Cerebellar cortex (tissue), 1 donor: ENCODE data around the gene CCT2.
A peak's percentile ranks its signal among the peaks of the same experiment; 100 is the strongest.
"Not testable (repeated sequence)": the region's sequence is repeated elsewhere in the genome, so short reads cannot be mapped to it uniquely, and the experiment has no call there.

Source experiments
- DNase-seq: peaks from one replicate; pipeline ENCODE4 v3.0.0-alpha.2; 2015; ENCODE audit warnings: low spot score

Gene CCT2

DNA sequence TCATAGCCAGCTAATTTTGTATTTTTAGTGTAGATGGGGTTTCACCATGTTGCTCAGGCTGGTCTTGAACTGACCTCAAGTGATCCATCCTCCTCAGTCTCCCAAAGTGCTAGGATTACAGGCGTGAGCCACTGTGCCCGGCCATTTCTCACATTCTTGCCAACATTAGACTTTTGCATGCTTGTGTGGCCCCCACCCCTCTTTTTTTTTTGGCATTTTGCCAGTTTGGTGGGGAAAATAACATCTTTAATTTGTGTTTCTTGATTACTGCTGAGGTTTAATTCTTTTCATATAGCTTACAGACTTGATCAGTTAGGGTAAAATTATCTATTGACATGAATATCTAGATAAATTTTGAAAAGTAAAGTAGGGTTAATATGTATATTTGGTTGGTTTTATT is 3.8 kb downstream of the CCT2 start:
- no peak for DNase-seq

DNA sequence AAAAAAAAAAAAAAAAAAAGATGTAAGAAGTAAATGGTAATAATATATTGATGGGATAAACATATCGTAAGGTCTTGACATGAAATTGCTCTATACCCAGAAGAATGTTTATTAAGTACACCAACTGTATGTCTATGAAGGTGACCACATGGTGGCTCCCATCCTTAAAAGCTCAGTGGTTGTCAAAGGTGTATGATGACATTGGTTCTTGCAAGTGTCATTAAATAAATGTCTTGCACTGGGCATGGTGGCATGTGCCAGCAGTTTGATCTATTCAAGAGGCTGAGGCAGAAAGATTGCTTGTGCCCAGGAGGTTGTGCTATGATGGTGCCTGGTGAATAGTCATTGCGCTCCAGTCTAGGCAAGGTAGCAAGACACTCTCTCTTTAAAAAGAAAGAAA is 10.4 kb downstream of the CCT2 start:
- DNase-seq, result peak; percentile 37

DNA sequence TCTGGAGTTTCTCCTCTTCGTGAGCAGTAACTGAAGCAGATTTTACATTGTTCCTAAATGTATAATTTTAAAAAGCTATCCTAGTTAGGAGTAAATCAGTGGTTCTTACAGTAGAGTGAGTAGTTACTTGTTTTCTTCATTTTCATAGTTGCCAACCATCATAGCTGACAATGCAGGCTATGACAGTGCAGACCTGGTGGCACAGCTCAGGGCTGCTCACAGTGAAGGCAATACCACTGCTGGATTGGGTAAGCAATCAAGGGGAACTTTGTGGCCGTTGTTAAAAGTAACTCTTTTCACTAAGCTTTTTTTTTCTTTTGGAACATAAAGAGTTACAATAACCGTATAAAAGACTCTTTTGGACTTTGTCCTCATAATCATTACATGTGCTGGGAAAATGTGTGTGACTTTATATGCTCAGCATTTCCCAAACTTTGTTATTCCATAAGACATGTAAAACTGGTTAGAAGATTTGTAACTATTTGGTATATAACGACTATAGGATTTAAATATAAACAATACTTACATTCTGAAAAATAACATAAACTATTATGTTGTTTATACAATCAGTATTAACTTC is 13.0 kb downstream of the CCT2 start:
- DNase-seq, result no peak

DNA sequence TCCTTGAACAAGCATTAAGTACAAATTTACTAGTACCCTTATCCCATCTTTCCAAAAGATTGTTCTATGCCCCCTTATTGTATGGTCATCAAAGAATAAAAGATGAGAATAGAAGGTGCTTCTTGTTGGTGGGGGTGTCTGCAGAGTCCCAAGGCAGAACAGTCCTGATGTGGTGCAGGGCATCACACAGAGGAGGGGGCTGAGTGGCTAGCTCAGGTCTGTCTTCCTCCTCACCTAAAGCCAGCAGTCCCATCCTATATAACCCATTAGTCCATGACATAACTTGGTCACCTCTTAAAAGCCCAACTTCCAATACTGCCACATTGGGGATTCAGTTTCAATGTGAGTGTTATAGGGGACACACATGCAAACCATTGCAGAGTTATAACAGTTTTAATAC is 15.5 kb downstream of the CCT2 start:
- no peak for DNase-seq

DNA sequence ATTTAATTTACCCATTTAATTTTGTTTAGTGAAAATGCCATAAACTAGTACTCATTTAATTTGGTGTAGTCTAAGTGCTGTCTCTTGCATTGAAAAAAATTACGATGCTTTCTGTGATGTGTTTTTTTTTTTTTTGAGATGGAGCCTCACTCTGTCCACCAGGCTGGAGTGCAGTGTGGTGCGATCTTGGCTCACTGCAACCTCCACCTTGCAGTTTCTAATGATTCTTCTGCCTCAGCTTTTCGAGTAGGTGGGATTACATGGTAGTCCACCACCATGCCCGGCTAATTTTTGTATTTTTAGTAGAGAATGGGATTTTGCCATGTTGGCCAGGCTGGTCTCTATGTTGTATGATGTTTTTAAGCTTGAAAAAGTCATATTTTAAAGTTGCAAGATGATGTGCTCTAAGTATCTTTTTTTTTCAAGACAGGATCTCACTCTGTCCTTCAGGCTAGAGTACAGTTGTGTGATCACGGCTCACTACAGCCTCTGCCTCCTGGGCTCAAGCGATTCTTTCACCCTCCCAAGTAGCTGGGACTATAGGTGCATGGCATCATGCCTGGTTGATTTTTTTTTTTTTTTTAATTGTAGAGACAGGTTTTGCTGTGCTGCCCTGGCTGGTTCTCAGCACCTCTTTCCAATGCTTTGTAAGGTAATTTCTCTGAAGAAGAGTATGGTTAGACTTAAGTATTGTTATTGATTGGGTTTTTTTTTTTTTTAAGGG is 16.9 kb downstream of the CCT2 start:
- DNase-seq, result no peak

DNA sequence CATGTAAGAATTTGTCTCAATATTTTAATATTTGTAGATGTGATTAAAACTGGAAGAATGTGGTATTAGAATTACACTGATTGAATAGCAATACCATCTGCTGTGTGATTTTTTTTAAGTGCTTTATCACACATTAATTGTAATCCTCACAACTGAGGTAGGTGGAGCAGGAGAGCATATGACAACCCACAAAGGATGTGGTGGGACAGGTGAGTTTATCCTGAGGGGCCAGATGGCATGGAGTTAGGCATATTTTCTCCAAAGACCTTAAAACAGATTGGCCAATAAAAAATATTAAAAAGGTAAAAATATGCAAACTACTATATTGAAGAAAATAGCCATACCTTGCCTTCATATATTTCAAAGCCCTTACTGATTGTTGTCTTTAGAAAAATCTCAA is 17.7 kb downstream of the CCT2 start:
- DNase-seq, result no peak

DNA sequence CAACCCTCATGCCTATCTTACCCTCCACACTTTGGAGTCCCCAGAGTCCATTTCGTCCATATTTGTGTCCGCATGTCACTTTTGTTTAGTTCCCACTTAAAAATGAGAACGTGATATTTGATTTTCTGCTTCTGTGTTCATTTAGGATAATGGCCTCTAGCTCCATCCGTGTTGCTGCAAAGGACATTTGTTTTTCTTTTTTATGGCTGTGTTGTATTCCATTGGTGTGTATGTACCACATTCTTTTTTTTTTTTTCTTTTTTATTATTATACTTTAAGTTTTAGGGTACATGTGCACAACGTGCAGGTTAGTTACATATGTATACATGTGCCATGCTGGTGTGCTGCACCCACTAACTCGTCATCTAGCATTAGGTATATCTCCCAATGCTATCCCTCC is 18.3 kb downstream of the CCT2 start:
- not testable (repeated sequence) for DNase-seq

DNA sequence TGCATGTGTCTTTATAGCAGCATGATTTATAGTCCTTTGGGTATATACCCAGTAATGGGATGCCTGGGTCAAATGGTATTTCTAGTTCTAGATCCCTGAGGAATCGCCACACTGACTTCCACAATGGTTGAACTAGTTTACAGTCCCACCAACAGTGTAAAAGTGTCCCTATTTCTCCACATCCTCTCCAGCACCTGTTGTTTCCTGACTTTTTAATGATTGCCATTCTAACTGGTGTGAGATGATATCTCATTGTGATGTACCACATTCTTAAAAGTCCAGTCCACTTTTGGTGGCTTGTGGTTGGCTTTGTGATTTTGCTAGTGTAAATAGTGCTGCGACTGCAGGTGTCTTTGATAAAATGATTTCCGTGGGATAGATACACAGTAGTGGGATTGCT is 19.0 kb downstream of the CCT2 start:
- DNase-seq, result not testable (repeated sequence)

DNA sequence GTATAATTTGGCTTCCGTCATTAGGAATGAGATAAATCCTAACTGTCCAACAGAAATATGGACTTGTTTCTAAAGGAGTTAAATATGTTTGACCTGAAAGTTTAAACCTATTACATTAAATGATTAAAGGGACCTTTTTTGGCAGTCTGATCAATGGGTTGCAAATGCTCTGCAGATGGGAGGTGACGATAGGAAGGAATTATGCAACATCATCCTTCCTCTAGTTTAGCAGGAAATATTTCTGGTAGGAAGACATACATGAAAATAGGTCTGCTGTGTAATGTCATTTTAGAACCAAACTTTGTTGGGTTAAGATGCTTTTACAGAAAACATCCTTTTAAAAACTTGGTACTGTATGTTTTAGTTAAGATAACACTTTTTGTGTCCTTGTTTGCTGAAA is 22.9 kb downstream of the CCT2 start:
- no peak for DNase-seq

DNA sequence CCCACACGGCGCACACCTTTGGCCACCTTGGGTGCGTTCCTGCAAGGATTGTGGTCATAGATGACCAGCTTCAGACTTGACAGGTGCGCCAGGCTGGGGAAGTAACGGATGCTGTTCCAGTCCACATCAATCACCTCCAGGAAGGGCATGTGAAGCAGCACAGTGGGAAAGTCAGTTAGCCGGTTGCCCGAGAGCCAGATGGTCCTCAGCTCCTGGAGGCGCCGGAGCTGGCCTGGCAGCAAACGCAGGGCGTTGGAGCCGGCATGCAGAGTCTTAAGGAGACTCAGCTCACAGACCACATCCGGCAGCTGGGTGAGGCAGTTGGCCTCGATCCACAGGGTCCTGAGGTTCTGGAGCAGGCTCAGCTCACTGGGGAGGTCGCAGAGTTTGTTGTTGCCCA is 24.9 kb downstream of the CCT2 start:
- peak; percentile 61 for DNase-seq

DNA sequence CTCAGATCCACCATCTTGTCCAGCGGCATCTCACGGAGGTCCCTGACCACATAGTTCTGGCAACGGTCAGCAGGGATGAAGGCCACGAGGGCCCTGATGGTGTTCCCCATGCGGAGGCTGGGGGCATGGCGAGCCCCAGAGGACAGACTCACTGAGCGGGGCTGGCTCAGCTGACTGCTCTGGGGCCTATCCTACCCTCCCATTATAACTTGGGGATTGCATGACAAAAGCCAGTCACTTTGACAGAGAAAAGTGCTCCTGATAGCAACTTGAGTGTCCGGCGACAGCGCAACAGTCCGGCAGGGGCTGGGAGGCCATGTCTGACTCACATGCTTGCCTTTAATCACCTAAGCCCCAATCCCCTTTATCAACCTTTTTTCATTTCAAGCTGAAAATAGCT is 25.5 kb downstream of the CCT2 start, which contains the start of gene LRRC10:
LRRC10 (minus strand) TSS at position 179 of the 400 bp plus-strand sequence; CDS start at position 110, 69 bp downstream.
- DNase-seq, result no peak

DNA sequence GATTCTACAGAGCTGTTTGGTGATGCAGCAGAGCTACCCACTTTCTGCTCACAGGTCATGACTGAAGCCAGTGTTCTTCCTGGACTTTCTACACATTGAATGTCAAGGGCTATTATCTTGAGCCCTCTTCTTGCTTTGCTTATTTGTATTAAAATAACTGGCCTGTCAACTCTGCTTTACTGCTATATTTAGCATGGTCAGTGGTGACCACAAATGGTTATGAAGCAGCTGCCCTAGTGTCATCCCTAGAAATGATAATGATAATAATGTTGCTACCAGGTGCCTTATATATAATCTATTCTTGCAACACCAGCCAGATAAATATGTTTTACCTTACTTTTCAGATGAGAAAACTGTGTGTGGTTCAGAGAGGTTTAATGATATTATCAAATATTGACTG is 28.1 kb downstream of the CCT2 start:
- no peak for DNase-seq

DNA sequence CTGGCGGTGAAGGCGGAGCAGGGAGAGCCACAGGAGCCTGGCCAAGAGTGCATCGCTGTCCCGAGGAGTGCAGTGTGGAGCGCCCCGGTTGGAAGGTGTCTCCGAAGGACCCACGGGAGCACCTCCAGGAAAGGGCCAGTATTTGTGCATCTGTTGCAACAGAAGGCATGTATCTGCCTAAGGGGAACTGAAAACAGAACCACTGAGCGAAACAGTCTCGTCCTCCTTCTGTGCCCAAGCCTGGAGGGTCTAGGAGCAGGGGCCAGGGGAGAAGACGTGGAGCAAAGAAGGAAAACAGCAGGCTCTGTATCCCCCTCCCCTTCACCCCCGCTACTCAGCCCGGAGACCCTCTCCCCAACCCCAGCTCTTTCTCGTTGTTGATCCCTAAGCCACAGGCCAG is 30.8 kb downstream of the CCT2 start:
- peak; percentile 29 for DNase-seq

DNA sequence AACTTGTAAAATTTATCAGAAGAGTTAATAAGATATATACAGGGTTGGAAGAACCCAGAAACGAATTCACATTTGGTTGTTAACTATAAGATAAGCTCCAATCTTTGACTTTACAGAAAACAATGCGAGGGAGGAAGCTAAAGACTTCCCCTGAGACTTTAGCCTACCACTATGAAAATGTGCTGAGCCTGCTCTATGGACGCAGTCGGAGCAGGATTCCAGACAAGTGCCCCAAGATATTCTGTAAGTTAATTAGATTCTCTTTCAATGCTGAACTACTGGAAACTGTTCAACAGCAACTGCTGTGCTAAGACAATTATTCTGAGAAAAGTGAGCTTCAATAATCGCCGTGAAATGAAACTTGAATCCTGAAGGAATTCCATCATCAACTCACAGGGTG is 33.8 kb downstream of the CCT2 start:
- no peak for DNase-seq

DNA sequence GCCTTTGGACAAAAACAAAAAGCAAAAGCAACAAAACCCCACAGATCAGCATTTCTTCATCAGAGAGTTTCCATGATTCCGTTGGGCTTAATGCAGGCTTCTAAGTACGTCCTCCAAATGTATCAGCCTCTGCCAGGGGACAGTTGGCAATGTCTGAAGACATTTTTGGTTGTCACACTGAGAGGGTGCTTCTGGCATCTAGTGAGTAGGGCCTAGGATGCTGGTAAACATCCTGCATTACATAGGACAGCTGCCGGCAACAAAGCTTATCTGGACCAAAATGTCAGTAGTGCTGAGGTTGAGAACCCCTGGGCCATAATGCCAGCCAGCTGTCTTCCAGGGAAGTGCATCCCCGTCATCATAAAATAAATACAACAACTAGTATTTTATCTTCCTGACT is 34.8 kb downstream of the CCT2 start:
- no peak for DNase-seq

DNA sequence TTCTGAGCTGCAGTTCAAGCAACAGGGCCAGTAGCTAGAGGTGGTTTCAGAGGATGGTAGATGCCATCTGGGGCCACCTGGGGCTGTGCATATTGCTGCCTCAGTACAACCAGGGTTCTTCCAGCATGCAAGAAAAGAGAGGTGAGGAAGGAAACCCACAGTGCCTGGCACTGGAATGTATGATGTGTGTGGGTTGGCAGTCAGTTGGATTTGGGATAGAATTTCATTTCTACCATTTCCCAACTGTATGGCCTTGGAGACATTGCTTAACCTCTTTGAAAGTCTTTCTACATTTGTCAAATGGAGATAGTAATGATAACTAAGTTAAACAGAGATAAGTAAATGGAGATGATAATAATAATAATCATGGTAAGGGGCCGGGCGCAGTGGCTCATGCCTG is 35.7 kb downstream of the CCT2 start:
- no peak for DNase-seq

DNA sequence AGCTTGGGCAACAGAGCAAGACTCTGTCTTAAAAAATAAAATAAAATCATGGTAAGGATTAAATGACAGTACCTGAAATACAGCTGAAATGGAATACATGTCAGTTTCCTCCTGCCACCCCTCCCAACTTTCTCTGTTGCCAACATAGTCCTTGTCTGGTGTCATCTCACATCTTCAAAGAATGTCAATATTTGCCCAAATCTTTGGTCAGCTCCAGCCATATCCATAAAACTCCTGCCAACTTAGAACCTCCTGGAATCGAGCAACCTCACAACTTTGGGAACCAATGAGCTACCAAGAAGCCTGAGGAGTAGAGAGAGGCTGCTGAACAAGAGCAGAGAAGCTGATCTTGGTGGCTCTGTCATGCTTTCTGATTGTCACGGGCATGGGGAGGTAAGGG is 36.3 kb downstream of the CCT2 start:
- DNase-seq, result no peak

DNA sequence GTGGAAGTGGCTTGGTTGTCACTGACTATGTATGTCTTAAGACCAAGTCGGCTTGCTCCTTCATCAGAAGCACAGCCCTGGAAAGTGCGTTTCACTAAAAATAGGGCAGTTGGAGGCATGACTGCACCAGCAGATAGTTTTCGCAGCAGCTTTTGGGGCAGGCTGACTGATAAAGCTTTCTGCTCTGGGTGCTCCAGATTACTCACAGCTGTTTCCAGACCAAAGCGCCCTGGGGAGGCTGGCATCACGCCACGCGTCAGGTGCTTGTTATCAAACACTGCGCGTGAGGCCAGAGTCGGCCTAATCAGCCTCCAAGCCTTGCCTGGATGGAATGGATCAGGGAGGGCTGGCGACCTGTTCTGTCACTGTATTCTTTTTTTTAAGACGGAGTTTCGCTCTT is 38.7 kb downstream of the CCT2 start:
- no peak for DNase-seq

DNA sequence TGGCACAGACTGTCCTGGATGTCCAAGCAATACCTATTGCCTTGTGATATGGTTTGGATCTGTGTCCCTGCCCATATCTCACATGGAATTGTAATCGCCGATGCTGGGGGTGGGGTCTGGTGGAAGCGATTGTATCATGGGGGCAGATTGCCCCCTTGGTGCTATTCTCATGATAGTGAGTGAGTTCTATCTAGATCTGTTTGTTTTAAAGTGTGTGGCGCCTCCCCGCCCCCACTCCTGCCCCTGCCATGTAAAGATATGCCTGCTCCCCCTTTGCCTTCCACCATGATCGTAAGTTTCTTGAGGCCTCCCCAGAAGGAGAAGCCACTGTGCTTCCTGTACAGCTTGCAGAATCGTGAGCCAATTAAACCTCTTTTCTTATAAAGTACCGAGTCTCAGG is 42.2 kb downstream of the CCT2 start:
- DNase-seq, result no peak

DNA sequence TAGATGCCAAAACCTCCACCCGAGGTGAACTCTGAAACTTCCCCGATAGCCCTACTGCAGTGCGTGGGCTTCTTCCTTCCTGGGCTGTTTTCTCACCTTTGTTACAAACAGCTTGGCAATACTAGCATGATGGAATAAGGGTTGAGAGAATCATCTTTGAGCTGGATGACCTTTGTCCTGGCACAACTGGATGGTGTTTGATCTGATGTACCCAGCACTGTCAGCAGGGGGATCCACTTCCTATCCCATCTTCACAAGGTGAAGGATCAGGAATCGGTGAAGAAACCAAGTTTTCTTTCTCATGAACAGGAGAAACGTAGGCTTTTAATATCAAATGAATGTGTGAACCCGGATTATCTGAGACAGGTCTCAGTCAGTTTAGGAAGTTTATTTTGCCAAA is 44.9 kb downstream of the CCT2 start:
- DNase-seq, result no peak

DNA sequence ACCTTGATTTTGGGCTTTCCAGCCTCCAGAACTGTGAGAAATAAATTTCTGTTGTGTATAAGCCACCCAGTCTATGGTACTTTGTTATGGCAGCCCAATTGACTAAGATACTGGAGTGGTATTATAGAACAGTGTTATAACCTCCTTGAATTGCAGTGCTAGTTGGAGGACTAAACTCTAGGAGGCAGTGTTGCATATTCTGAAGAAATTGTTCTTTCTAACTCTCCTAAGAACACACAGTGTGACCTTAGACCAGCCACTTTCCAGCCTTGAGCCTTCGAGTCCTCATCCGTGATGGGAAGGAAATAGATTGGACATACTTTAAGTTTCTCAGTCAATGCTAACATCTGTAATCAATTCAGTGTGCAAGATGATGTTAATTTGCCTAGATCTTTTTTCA is 47.8 kb downstream of the CCT2 start:
- no peak for DNase-seq

DNA sequence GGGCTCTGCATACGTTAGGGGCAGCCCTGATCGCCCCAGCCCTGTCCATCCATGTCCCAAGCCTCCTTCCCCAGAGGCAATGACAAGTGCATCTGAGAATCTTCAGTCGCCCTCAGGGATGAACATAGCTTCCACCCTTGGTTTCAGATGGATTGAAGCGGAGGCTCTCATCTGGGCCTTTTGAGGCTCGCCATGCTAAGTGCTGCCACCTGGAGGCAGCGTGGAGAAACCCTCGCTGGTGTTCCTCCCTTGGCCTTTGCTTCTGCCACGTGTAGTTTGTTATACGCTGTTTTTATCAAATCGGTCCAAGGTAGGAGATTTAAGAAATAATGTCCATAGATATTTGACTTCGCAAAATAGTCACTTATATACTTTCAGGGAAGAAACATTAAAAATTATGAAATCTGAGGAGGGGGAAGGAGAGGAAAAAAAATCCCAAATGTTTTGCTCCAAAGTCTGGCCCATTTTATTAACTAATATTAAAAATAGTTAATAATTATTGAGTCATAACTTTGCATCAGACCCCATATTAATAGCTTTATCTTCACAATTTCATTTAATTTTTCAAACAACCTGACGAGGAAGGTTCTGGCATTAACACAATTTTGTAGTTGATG is 54.2 kb downstream of the CCT2 start:
- DNase-seq, result peak; percentile 47

DNA sequence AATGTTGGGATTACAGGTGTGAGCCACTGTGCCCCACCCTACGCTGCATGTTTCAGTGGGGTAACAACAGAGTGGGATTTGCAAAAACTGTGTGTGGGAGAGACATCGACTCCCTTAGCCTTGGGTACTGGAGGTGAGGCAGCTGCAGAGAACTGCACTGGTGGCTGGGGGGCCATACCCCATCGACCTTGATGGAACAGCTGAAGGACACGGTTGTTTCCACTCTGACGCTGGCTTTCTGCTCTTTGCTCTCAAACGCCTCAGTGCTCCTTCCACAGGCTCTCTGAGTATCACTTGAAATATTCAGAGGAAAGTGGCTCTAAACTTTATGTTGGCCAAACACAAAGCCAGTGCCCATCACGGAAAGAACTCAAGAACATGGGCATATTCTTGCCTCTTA is 56.3 kb downstream of the CCT2 start:
- DNase-seq, result no peak

DNA sequence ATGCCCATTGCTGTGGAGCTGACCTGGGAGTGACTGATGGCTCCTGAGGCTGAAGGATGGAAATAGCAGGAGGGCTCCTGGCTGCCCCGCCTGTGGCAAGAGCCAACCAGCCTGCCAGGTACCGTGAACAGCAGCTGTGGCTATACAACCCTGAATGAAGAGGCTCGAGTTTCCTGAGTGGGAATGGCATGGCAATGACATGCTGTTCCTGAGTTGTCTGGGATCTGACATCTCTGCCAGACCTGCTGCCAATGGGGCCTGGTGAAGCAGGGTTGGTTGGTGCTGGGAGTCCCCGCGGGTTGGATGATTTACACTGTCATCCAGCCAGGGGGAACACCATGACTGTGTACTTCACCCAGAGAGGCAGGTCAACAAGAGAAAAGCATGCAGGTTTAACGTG is 57.3 kb downstream of the CCT2 start:
- DNase-seq, result no peak
